Activated CD8-positive, alpha-beta memory T cell treated with anti-CD3 and anti-CD28 coated beads, Interleukin-2, amount 50 U/mL, for 1 hour (primary cell): ENCODE results near the gene EPB41.
"Not testable (repeated sequence)": the region's sequence is repeated elsewhere in the genome, so short reads cannot be mapped to it uniquely, and the experiment has no call there.

ENCODE experiments used
- DNase-seq: peaks from one replicate; pipeline ENCODE4 v3.0.0-alpha.2; 2020; ENCODE audit errors: extremely low read depth

The EPB41 gene

GRCh38 chr1:28914228-28915030, at the start of gene EPB41:
EPB41 (plus strand) TSS chr1:28914569; CDS start chr1:28987438, 72,869 bp downstream.
- peak; percentile 80 for DNase-seq

- no peak for DNase-seq
Observed at GRCh38 chr1:28864695-28865094, 49.7 kb upstream of the EPB41 start.

- DNase-seq = no peak
Observed at GRCh38 chr1:28865997-28866650, 48.2 kb upstream of the EPB41 start.

GRCh38 chr1:28867850-28868249, 46.5 kb upstream of the EPB41 start:
- DNase-seq = no peak

GRCh38 chr1:28869952-28870351, 44.4 kb upstream of the EPB41 start:
- DNase-seq = no peak

- no peak for DNase-seq
Observed at GRCh38 chr1:28871631-28872401, 42.6 kb upstream of the EPB41 start.

GRCh38 chr1:28875134-28875533, 39.2 kb upstream of the EPB41 start:
- DNase-seq = not testable (repeated sequence)

GRCh38 chr1:28877132-28877781, 37.1 kb upstream of the EPB41 start:
- DNase-seq = peak; percentile 46

- DNase-seq = no peak
Observed at GRCh38 chr1:28878796-28879195, 35.6 kb upstream of the EPB41 start.

GRCh38 chr1:28882009-28882628, 32.2 kb upstream of the EPB41 start:
- peak; percentile 43 for DNase-seq

- DNase-seq = no peak
Observed at GRCh38 chr1:28883242-28883616, 31.1 kb upstream of the EPB41 start.

- no peak for DNase-seq
Observed at GRCh38 chr1:28885472-28885877, 28.9 kb upstream of the EPB41 start.

- DNase-seq = no peak
Observed at GRCh38 chr1:28885977-28886730, 28.2 kb upstream of the EPB41 start.

- DNase-seq = peak; percentile 64
Observed at GRCh38 chr1:28886731-28887418, 27.5 kb upstream of the EPB41 start.

GRCh38 chr1:28887419-28887834, 26.9 kb upstream of the EPB41 start:
- DNase-seq = no peak

GRCh38 chr1:28887835-28888682, 26.3 kb upstream of the EPB41 start:
- no peak for DNase-seq

- DNase-seq = no peak
Observed at GRCh38 chr1:28888915-28889314, 25.5 kb upstream of the EPB41 start.

GRCh38 chr1:28889357-28889756, 25.0 kb upstream of the EPB41 start:
- no peak for DNase-seq

GRCh38 chr1:28890435-28890834, 23.9 kb upstream of the EPB41 start:
- no peak for DNase-seq
